ENCODE measurements around the gene TEX101.

Gene TEX101

GRCh38 chr19:43445426-43445825, 30.7 kb downstream of the TEX101 start:
- CTCF ChIA-PET = interaction anchor here (1.2 to 8.2 kb wide), 6 partner anchors 13 to 150 kb away, joined by 3 to 609 read pairs (median 48); partner anchors contain the start of genes ETHE1, IRGQ, LYPD3 and PHLDB3
- TF ChIP-seq, protein P1, sequence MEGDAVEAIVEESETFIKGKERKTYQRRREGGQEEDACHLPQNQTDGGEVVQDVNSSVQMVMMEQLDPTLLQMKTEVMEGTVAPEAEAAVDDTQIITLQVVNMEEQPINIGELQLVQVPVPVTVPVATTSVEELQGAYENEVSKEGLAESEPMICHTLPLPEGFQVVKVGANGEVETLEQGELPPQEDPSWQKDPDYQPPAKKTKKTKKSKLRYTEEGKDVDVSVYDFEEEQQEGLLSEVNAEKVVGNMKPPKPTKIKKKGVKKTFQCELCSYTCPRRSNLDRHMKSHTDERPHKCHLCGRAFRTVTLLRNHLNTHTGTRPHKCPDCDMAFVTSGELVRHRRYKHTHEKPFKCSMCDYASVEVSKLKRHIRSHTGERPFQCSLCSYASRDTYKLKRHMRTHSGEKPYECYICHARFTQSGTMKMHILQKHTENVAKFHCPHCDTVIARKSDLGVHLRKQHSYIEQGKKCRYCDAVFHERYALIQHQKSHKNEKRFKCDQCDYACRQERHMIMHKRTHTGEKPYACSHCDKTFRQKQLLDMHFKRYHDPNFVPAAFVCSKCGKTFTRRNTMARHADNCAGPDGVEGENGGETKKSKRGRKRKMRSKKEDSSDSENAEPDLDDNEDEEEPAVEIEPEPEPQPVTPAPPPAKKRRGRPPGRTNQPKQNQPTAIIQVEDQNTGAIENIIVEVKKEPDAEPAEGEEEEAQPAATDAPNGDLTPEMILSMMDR (IDR thresholded peaks at IDR 0.05; ENCODE audit: insufficient read depth, low read length, missing control alignments) = no peak
- POLR2A ChIA-PET = no interaction called here
- no peak overlapping the region for H3K4me3 ChIP-seq (ENCODE audit: low read depth, low read length)
- no peak for DNase-seq (ENCODE audit: low read depth, low spot score)

DNA sequence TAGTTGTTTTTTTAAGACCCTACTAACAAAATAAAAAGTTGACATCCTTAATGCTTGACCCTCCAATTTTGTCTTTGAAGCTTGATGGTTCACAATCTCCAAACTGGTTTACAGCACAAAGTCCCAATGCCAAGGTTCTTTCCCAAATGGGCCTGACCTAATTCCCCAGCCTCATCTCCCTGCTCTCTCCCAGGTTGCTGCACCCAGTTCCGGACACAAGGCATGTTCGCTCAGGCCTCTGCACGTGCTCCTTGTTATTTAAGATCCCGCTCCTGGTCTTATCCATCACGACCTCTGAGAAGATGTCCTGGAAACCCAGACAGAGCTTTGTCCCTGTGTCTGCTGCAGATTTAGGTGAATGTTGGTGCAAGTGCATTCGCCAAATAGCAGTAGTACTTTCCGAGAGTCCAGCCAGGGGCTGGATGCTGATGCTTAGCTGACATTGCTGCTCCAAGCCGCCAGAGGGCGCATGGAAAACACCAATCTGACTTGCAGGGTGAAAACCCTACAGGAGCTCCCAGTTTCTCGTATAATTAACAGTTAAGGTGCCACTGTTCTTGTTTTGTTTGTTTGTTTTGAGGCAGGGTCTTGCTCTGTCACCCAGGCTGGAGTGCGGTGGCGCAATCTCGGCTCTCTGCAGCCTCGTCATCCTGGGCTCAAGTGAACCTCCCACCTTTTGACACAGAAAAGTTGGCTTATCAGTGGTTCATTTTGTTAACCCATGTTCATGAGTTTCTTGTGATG, 32.2 kb downstream of the TEX101 start:
- no peak overlapping the region for H3K4me3 ChIP-seq (ENCODE audit: low read depth, low read length)
- TF ChIP-seq, protein P1 (IDR thresholded peaks at IDR 0.05; ENCODE audit: insufficient read depth, low read length, missing control alignments) = peak; percentile 90
- ChIA-PET CTCF (interaction anchor here (0.7 to 8.2 kb wide), 38 partner anchors 9 to 871 kb away, joined by 3 to 609 read pairs (median 6); partner anchors contain the start of genes ETHE1, IRGQ, LYPD3 and PHLDB3), POLR2A (interaction anchor here (1.2 kb wide), 1 partner anchor 73 kb away, joined by 6 read pairs; no protein-coding TSS in a partner anchor)
- DNase-seq (ENCODE audit: low read depth, low spot score) = no peak

- TF ChIP-seq, protein P1 (IDR thresholded peaks at IDR 0.05; ENCODE audit: insufficient read depth, low read length, missing control alignments) = no peak
- ChIA-PET POLR2A (no interaction called here), CTCF (interaction anchor here (0.6 to 8.2 kb wide), 35 partner anchors 10 to 362 kb away, joined by 3 to 609 read pairs (median 6); partner anchors contain the start of genes ETHE1, IRGQ, LYPD3 and PHLDB3)
- DNase-seq (ENCODE audit: low read depth, low spot score) = no peak
- no peak overlapping the region for H3K4me3 ChIP-seq (ENCODE audit: low read depth, low read length)
These were observed 33.0 kb downstream of the TEX101 start for GRCh38 chr19:43447655-43448054.

- TF ChIP-seq, protein P1 (IDR thresholded peaks at IDR 0.05; ENCODE audit: insufficient read depth, low read length, missing control alignments) = no peak
- H3K4me3 ChIP-seq (ENCODE audit: low read depth, low read length) = no peak overlapping the region
- no peak for DNase-seq (ENCODE audit: low read depth, low spot score)
- POLR2A ChIA-PET = no interaction called here
- CTCF ChIA-PET = interaction anchor here (1.1 to 5.6 kb wide), 5 partner anchors 10 to 104 kb away, joined by 3 to 95 read pairs (median 8); partner anchors contain the start of gene PHLDB3
These were observed 35.9 kb downstream of the TEX101 start for GRCh38 chr19:43450545-43450997.

GRCh38 chr19:43452582-43452981, 37.9 kb downstream of the TEX101 start:
- H3K4me3 ChIP-seq (ENCODE audit: low read depth, low read length) = no peak overlapping the region
- TF ChIP-seq, protein P1 (IDR thresholded peaks at IDR 0.05; ENCODE audit: insufficient read depth, low read length, missing control alignments) = no peak
- no peak for DNase-seq (ENCODE audit: low read depth, low spot score)
- ChIA-PET CTCF (interaction anchor here (0.6 to 1.7 kb wide), 3 partner anchors 8 to 67 kb away, joined by 3 to 6 read pairs (median 4); no protein-coding TSS in a partner anchor), POLR2A (no interaction called here)

GRCh38 chr19:43454031-43454430, 39.3 kb downstream of the TEX101 start:
- H3K4me3 ChIP-seq (ENCODE audit: low read depth, low read length) = no peak overlapping the region
- DNase-seq (ENCODE audit: low read depth, low spot score) = no peak
- TF ChIP-seq, protein P1 (IDR thresholded peaks at IDR 0.05; ENCODE audit: insufficient read depth, low read length, missing control alignments) = no peak
- POLR2A ChIA-PET = no interaction called here
- CTCF ChIA-PET = interaction anchor here (1.2 to 2.5 kb wide), 3 partner anchors 10 to 70 kb away, joined by 3 to 12 read pairs (median 4); no protein-coding TSS in a partner anchor
